Subcutaneous abdominal adipose tissue (tissue), 5 donors: Measurements from ENCODE around the gene ZC3H6.
"Not testable (repeated sequence)": the region's sequence is repeated elsewhere in the genome, so short reads cannot be mapped to it uniquely, and the experiment has no call there.

Experiments
- H3K27ac ChIP-seq: one replicate; pipeline ENCODE4 v1.7.0; 2013; ENCODE audit warnings: low read depth, mild to moderate bottlenecking, inconsistent platforms, low read length, moderate library complexity
- H3K27me3 ChIP-seq, 5 donors: one replicate each; pipeline ENCODE4 v1.7.0; 2013; ENCODE audit warnings: low read length in 5 of 5, inconsistent platforms in 1 of 5; ENCODE audit not compliant: control insufficient read depth in 5 of 5, insufficient read depth in 4 of 5
- H3K36me3 ChIP-seq, 5 donors: one replicate each; pipeline ENCODE4 v1.7.0; 2013; ENCODE audit warnings: low read length in 5 of 5; ENCODE audit not compliant: control insufficient read depth in 5 of 5, insufficient read depth in 5 of 5
- H3K4me1 ChIP-seq, 5 donors: one replicate each; pipeline ENCODE4 v1.7.0; 2013; ENCODE audit warnings: low read length in 5 of 5, mild to moderate bottlenecking in 3 of 5, moderate library complexity in 1 of 5; ENCODE audit not compliant: control insufficient read depth in 5 of 5, insufficient read depth in 5 of 5
- H3K4me3 ChIP-seq, 5 donors: one replicate each; pipeline ENCODE4 v1.7.0; 2013; ENCODE audit warnings: low read length in 5 of 5, low read depth in 1 of 5
- H3K9ac ChIP-seq, 5 donors: one replicate each; pipeline ENCODE4 v1.7.0; 2013; ENCODE audit warnings: low read length in 5 of 5, mild to moderate bottlenecking in 4 of 5, moderate library complexity in 3 of 5
- H3K9me3 ChIP-seq, 5 donors: one replicate each; pipeline ENCODE4 v1.7.0; 2013; ENCODE audit warnings: low read length in 5 of 5; ENCODE audit not compliant: control insufficient read depth in 5 of 5
- donor health status: healthy.
- donor health status: healthy.
- donor health status: healthy.
- donor health status: healthy.
- donor health status: healthy.

The ZC3H6 gene

GRCh38 chr2:112275887-112276773 lies 733 bp downstream of the ZC3H6 start:
- Histone ChIP-seq H3K27ac (peak overlapping the region; percentile 100), H3K9me3 (no peaks in the 10 kb centered on the region), H3K4me3 (peak overlapping the region; percentile 74 to 91 (median 84)), H3K9ac (peak overlapping the region; percentile 92 to 100 (median 99)), H3K27me3 (no peaks in the 10 kb centered on the region), H3K36me3 (no peaks in the 10 kb centered on the region), H3K4me1 (peaks cover 2 to 23% (median 13%) of the 10 kb centered on the region in 5 donors)

- Histone ChIP-seq H3K9ac (peak overlapping the region in 2 of 5 donors; percentile 77 to 85), H3K27ac (peak overlapping the region; percentile 100), H3K27me3 (no peaks in the 10 kb centered on the region), H3K4me3 (peak overlapping the region in 2 of 5 donors; percentile 79 to 89), H3K36me3 (no peaks in the 10 kb centered on the region), H3K4me1 (peaks cover 2 to 23% (median 13%) of the 10 kb centered on the region in 5 donors), H3K9me3 (no peaks in the 10 kb centered on the region)
These were observed 1.6 kb downstream of the ZC3H6 start for GRCh38 chr2:112276954-112277353.

GRCh38 chr2:112277596-112278220 lies 2.3 kb downstream of the ZC3H6 start:
- Histone ChIP-seq H3K9me3 (no peaks in the 10 kb centered on the region), H3K27ac (peak overlapping the region; percentile 54), H3K27me3 (no peaks in the 10 kb centered on the region), H3K36me3 (no peaks in the 10 kb centered on the region), H3K9ac (peak overlapping the region in 1 of 5 donors; percentile 46), H3K4me1 (peaks cover 2 to 23% (median 13%) of the 10 kb centered on the region in 5 donors), H3K4me3 (no peak overlapping the region)

GRCh38 chr2:112282066-112282465 lies 6.7 kb downstream of the ZC3H6 start:
- H3K27ac ChIP-seq, H3K9ac ChIP-seq, H3K27me3 ChIP-seq, H3K36me3 ChIP-seq, H3K9me3 ChIP-seq, H3K4me3 ChIP-seq: not testable (repeated sequence)
- peaks cover 2 to 10% (median 5%) of the 10 kb centered on the region in 5 donors for H3K4me1 ChIP-seq

- not testable (repeated sequence) for H3K4me3 ChIP-seq, H3K36me3 ChIP-seq, H3K9ac ChIP-seq, H3K4me1 ChIP-seq, H3K9me3 ChIP-seq, H3K27me3 ChIP-seq, H3K27ac ChIP-seq
These were observed 8.1 kb downstream of the ZC3H6 start for GRCh38 chr2:112283535-112283934.

- Histone ChIP-seq H3K27me3 (no peaks in the 10 kb centered on the region), H3K4me1 (peaks cover 0 to 4% (median 0%) of the 10 kb centered on the region in 5 donors), H3K27ac (no peak overlapping the region), H3K36me3 (no peaks in the 10 kb centered on the region), H3K9me3 (no peaks in the 10 kb centered on the region), H3K9ac (no peak overlapping the region), H3K4me3 (no peak overlapping the region)
These were observed 14.7 kb downstream of the ZC3H6 start for GRCh38 chr2:112290088-112290487.

GRCh38 chr2:112290648-112291047 lies 15.3 kb downstream of the ZC3H6 start:
- no peak overlapping the region for H3K4me3 ChIP-seq
- no peaks in the 10 kb centered on the region for H3K36me3 ChIP-seq
- H3K27ac ChIP-seq, result no peak overlapping the region
- H3K4me1 ChIP-seq, result peaks cover 0 to 9% (median 0%) of the 10 kb centered on the region in 5 donors
- no peak overlapping the region for H3K9ac ChIP-seq
- no peaks in the 10 kb centered on the region for H3K27me3 ChIP-seq
- H3K9me3 ChIP-seq, result no peaks in the 10 kb centered on the region

GRCh38 chr2:112293636-112294401 lies 18.4 kb downstream of the ZC3H6 start:
- no peaks in the 10 kb centered on the region for H3K9me3 ChIP-seq
- no peak overlapping the region for H3K9ac ChIP-seq
- H3K27me3 ChIP-seq, result no peaks in the 10 kb centered on the region
- no peak overlapping the region for H3K27ac ChIP-seq
- no peak overlapping the region for H3K4me3 ChIP-seq
- H3K36me3 ChIP-seq, result no peaks in the 10 kb centered on the region
- H3K4me1 ChIP-seq, result peaks cover 0 to 11% (median 0%) of the 10 kb centered on the region in 5 donors

- no peak overlapping the region for H3K9ac ChIP-seq
- no peaks in the 10 kb centered on the region for H3K9me3 ChIP-seq
- no peaks in the 10 kb centered on the region for H3K27me3 ChIP-seq
- H3K27ac ChIP-seq, result no peak overlapping the region
- peaks cover 0 to 2% (median 0%) of the 10 kb centered on the region in 5 donors for H3K36me3 ChIP-seq
- no peak overlapping the region for H3K4me3 ChIP-seq
- H3K4me1 ChIP-seq, result peaks cover 0 to 11% (median 0%) of the 10 kb centered on the region in 5 donors
These were observed 20.1 kb downstream of the ZC3H6 start for GRCh38 chr2:112295407-112296078.
